Measurements from ENCODE around the gene NCOA6.

DNA sequence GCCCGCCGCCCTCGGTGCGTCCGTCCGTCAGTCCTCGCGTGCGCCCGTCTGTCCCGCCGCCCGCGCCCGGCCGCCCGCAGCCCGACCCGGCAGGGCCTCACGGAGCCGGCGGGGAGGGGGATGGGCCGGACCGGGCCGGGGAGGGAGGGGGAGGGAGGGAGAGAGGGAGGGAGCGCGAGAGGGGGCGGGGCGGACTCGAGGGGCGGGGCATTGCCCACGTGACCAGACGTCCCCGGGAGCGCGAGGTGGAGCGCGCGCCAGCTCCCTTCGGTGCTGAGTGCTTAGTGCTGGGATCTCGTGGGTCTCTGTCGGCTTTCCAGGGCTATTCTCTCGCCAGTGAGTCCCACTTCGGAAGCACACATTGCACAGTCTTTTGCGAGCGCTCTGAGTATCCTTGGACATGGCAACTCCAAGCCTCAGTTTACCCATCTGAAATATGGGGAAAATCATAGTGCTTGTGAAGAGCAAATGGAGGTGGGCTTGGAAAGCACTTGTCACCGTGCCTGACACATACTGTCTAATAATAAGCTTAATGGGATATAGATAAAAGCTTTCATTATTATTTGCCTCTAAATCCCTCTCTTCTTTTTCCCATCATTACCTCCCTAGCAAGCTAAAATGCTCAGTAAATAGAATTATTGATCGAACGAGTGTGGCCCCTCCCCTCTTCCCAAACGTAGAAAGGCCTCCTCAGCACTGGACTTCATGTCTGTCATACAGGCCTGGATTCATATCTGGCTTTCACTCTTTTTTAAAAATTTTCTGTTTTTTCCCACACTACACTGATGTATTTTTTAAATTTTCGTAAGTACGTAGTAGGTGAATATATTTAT lies at the start of gene NCOA6:
- TF ChIP-seq POLR2A (IDR thresholded peaks at IDR 0.05) (no peak), EP300 (IDR thresholded peaks at IDR 0.05) (peak in 1 of 2 donors; percentile 23), CTCF (IDR thresholded peaks at IDR 0.05) (no peak)

All from tibial nerve (tissue), 4 donors.